OCI-LY1 (cell line): Measurements from ENCODE around the gene MFSD11.

ENCODE experiments used
- EZH2 ChIP-seq: fragments of 200-600 bp; sonication (generic), shearing (Covaris generic); IDR thresholded peaks from 2 replicates; pipeline ENCODE4 v1.8.0; 2017; ENCODE audit warnings: borderline replicate concordance, mixed run types, mild to moderate bottlenecking, antibody characterized with exemption, low read length, moderate library complexity, mixed read lengths
- TF ChIP-seq, protein P1 (sequence below): fragments of 200-600 bp; sonication (generic), shearing (Covaris generic); IDR thresholded peaks from 2 replicates; pipeline ENCODE4 v1.5.1; 2017; ENCODE audit warnings: mild to moderate bottlenecking, antibody characterized with exemption, low read length, moderate library complexity, mixed read lengths

DNA sequence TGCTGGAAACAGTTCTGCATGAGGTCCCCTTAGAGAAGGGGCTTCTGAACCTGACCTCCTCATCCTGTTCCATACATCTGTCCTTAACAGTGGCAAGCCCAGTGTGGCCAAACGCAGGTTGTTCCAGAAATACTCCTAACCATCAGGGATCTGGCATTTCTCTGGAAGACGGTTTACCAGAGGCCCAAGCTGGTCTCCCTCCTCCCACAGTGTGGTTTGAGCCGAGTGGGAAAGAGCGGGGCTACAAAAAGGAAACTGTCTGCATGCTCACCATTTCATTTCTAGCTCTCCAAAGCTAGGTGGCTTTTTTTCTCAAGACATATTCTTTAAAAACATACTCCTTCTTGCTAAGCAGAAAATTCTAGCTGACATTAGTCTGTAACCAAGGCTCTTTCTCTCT is 33.1 kb upstream of the MFSD11 start:
- TF ChIP-seq, protein P1, sequence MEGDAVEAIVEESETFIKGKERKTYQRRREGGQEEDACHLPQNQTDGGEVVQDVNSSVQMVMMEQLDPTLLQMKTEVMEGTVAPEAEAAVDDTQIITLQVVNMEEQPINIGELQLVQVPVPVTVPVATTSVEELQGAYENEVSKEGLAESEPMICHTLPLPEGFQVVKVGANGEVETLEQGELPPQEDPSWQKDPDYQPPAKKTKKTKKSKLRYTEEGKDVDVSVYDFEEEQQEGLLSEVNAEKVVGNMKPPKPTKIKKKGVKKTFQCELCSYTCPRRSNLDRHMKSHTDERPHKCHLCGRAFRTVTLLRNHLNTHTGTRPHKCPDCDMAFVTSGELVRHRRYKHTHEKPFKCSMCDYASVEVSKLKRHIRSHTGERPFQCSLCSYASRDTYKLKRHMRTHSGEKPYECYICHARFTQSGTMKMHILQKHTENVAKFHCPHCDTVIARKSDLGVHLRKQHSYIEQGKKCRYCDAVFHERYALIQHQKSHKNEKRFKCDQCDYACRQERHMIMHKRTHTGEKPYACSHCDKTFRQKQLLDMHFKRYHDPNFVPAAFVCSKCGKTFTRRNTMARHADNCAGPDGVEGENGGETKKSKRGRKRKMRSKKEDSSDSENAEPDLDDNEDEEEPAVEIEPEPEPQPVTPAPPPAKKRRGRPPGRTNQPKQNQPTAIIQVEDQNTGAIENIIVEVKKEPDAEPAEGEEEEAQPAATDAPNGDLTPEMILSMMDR: no peak
- no peak for TF ChIP-seq EZH2
